ENCODE results near the gene SMIM31. TPM values are rescaled to one million over a fixed set of nuclear protein-coding genes. Genes with fewer than 3 reads are reported as not detected.
A peak's percentile ranks its signal among the peaks of the same experiment; 100 is the strongest.

SMIM31 gene
- total RNA-seq, 3 donors from 2014 or later: 11.0 to 37.8 (median 32.5) TPM

DNA sequence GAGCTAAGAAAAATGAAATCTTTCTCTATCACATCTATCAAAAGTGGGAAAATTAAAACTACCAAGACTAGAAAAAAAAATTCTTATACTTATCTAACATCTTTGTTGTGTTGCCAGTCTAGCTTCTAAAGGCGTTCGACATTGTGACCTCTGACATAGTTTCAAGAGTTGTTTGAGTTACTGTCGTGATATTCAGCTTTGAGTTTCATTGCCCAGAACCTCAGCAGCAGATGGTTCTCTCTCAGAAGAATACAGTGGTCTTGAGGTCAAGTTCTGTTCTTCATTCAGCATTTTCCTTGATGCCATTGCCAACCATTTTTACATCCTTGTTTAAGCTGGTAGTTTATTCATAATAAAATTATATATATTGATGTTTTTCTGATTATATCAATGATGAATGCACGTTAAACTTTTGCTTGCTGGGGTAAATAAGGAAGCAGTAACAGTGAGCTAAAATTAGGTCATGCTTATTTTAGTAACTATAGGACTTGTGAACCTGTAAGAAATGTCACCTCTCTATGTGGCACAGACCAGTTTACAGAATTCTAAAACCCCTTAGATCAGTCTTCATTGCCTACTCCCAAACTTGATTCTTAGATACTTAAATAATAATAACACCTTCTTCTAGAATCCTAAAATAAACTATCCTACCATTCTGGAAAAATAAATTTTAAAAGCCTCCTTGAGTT is 23.1 kb upstream of the SMIM31 start:
- TF ChIP-seq, protein P1, sequence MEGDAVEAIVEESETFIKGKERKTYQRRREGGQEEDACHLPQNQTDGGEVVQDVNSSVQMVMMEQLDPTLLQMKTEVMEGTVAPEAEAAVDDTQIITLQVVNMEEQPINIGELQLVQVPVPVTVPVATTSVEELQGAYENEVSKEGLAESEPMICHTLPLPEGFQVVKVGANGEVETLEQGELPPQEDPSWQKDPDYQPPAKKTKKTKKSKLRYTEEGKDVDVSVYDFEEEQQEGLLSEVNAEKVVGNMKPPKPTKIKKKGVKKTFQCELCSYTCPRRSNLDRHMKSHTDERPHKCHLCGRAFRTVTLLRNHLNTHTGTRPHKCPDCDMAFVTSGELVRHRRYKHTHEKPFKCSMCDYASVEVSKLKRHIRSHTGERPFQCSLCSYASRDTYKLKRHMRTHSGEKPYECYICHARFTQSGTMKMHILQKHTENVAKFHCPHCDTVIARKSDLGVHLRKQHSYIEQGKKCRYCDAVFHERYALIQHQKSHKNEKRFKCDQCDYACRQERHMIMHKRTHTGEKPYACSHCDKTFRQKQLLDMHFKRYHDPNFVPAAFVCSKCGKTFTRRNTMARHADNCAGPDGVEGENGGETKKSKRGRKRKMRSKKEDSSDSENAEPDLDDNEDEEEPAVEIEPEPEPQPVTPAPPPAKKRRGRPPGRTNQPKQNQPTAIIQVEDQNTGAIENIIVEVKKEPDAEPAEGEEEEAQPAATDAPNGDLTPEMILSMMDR (IDR thresholded peaks at IDR 0.05): no peak
- no peaks in the 10 kb centered on the region for H3K9me3 ChIP-seq
- H3K4me1 ChIP-seq (ENCODE audit: low read depth): no peaks in the 10 kb centered on the region
- no peak overlapping the region for H3K4me3 ChIP-seq
- no peak for ATAC-seq
- H3K36me3 ChIP-seq (ENCODE audit: low read depth): no peaks in the 10 kb centered on the region
- intact Hi-C loops (cut with DNase I, micrococcal nuclease): loop anchor here in 1 of 2 donors (10.0 kb wide), 1 partner anchor 1176 kb away; no protein-coding TSS in a partner anchor
- no peak for DNase-seq

DNA sequence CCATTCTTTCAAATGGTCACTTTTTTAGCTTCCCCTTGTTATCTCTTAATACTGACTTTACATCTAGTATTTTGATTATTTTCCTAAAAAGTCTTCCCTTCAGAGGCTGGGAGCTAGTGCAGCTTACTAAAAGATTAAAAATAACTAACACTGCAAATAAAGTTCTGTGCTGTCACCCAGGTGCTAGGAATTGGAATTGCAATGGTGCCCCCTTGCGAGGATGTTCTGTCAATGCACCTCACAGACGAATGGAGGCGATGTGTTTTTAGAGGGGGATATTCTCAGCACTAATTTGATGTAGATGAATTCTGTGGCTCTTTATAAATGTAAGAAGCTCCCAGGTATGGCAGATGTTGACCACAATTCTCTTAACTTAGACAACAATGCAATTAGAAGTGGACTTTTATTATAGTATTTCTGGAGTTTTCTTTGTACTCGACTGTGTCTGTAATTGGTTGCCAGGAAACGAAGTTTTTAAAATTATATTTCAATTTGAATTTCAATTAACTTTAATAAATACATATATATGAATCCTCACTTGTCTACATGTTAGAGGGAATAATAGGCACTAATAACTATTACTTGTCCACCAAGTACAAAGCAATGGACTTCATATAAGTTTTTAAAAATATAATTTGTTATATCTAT is 22.0 kb upstream of the SMIM31 start:
- H3K9me3 ChIP-seq: no peaks in the 10 kb centered on the region
- no peak overlapping the region for H3K4me3 ChIP-seq
- no peaks in the 10 kb centered on the region for H3K36me3 ChIP-seq (ENCODE audit: low read depth)
- DNase-seq: peak in 1 of 3 donors; percentile 28
- ATAC-seq: peak; percentile 60
- TF ChIP-seq, protein P1 (IDR thresholded peaks at IDR 0.05): peak; percentile 53
- intact Hi-C loops (cut with DNase I, micrococcal nuclease): loop anchor here in 1 of 2 donors (10.0 kb wide), 1 partner anchor 1177 kb away; no protein-coding TSS in a partner anchor
- no peaks in the 10 kb centered on the region for H3K4me1 ChIP-seq (ENCODE audit: low read depth)

DNA sequence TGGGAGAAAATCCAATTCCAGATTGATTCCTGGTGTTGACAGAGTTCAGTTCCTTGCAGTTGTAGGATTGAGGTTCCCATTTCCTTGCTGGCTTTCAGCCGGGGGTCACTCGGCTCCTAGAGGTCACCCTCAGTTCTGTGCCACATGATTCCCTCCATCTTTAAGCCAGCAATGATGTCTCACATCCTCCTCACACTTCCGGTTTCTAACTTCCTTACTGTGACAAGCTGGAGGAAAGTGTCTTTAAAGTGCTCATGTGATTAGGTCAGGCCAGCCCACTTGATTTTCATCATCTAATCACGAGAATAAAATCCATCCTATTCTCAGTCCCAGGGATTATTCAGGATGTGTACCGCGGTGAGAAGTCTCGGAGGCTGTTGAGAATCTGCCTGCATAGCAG is 19.4 kb upstream of the SMIM31 start:
- no peaks in the 10 kb centered on the region for H3K4me1 ChIP-seq (ENCODE audit: low read depth)
- intact Hi-C loops (cut with DNase I, micrococcal nuclease): loop anchor here in 1 of 2 donors (10.0 kb wide), 1 partner anchor 1180 kb away; no protein-coding TSS in a partner anchor
- H3K4me3 ChIP-seq: no peak overlapping the region
- DNase-seq: no peak
- TF ChIP-seq, protein P1 (IDR thresholded peaks at IDR 0.05): no peak
- no peaks in the 10 kb centered on the region for H3K9me3 ChIP-seq
- H3K36me3 ChIP-seq (ENCODE audit: low read depth): no peaks in the 10 kb centered on the region
- ATAC-seq: no peak

DNA sequence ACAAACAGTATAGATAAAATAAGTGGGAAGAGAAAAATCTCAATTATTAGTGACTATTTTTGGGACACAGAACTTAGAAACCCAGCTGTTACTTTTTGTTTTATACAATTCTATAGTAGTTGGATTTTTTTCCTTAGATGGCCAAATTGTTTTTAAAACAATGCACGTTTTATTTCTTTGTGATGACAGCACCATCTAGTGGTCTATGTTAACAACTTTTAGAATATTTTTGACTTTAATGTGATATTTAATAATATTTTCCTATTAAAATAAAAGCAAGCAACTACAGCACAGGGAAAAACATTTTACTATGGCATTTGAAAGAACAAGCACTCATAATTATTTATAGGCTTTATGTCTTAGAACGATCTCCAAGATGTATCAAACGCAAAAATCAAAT is 5.6 kb upstream of the SMIM31 start:
- Histone ChIP-seq H3K36me3 (ENCODE audit: low read depth) (no peaks in the 10 kb centered on the region), H3K4me3 (no peak overlapping the region), H3K4me1 (ENCODE audit: low read depth) (no peaks in the 10 kb centered on the region), H3K9me3 (no peaks in the 10 kb centered on the region)
- ATAC-seq (no peak), DNase-seq (no peak)
- TF ChIP-seq, protein P1 (IDR thresholded peaks at IDR 0.05): no peak
- intact Hi-C loops (cut with DNase I, micrococcal nuclease): no loop called here

DNA sequence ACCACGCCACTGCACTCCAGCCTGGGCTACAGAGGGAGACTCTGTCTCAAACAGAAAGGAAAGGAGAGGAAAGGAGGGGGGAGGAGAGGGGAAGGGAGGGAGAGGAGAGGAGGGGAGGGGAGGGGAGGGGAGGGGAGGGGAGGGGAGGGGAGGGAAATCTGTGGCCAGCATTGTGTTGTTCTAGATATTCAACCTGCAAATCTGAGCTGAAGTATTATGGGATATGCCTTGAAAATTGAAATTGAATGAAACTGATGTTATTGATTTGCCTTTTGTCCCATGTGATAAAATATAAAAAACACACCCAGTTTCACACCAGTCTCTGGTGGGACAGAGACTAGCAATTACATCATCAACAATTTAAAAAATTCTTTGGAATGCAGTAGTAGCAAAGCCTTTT is 1.5 kb downstream of the SMIM31 start:
- Histone ChIP-seq H3K4me1 (ENCODE audit: low read depth) (no peaks in the 10 kb centered on the region), H3K9me3 (no peaks in the 10 kb centered on the region), H3K4me3 (no peak overlapping the region), H3K36me3 (ENCODE audit: low read depth) (no peaks in the 10 kb centered on the region)
- intact Hi-C loops (cut with DNase I, micrococcal nuclease): no loop called here
- ATAC-seq (peak; percentile 37), DNase-seq (no peak)
- TF ChIP-seq, protein P1 (IDR thresholded peaks at IDR 0.05): no peak

Measured in mucosa of descending colon (tissue), 3 donors.